OCI-LY3 (cell line): Measurements from ENCODE around the gene FBLN7.

Source experiments
- CTCF ChIP-seq: fragments of 200-600, 300-600 bp; sonication (generic); IDR thresholded peaks from 2 replicates; pipeline ENCODE4 v1.5.1; 2014; ENCODE audit warnings: antibody characterized with exemption, low read length, low read depth
- EZH2phosphoT487 ChIP-seq: fragments of 200-600 bp; shearing (Covaris generic); IDR thresholded peaks from 2 replicates; pipeline ENCODE4 v1.6.1; 2018; ENCODE audit warnings: antibody characterized with exemption, mixed run types, low read depth

GRCh38 chr2:112141626-112142007 is 3.4 kb downstream of the FBLN7 start:
- TF ChIP-seq CTCF (no peak), EZH2phosphoT487 (no peak)
